MM.1S (cell line): ENCODE results near the gene KCNH2.

Experiments used
- DNase-seq: peaks from one replicate; pipeline ENCODE4 v3.0.0-alpha.2; 2015
- H2AFZ ChIP-seq: fragments of 300-600 bp; sonication (generic); 2 replicates; pipeline ENCODE4 v1.6.0; 2016; ENCODE audit warnings: antibody characterized with exemption, low read length
- H3F3A ChIP-seq: fragments of 300-600 bp; sonication (generic); 2 replicates; pipeline ENCODE4 v1.6.1; 2016; ENCODE audit warnings: mild to moderate bottlenecking, antibody characterized with exemption, low read length, moderate library complexity, mixed read lengths; ENCODE audit not compliant: insufficient read depth
- H3K27ac ChIP-seq: fragments of 300-600 bp; sonication (generic); 2 replicates; pipeline ENCODE4 v1.5.1; 2016; ENCODE audit warnings: mild to moderate bottlenecking, low read length
- H3K27me3 ChIP-seq: fragments of 300-600 bp; sonication (generic); replicated peaks from 2 replicates; pipeline ENCODE4 v1.6.0; 2016; ENCODE audit warnings: low read length; ENCODE audit not compliant: insufficient read depth
- H3K36me3 ChIP-seq: fragments of 300-600 bp; sonication (generic); replicated peaks from 2 replicates; pipeline ENCODE4 v1.6.1; 2016; ENCODE audit warnings: mild to moderate bottlenecking, low read length, mixed read lengths; ENCODE audit not compliant: insufficient read depth
- H3K4me1 ChIP-seq: fragments of 300-600 bp; sonication (generic); 2 replicates; pipeline ENCODE4 v1.6.1; 2016; ENCODE audit warnings: low read length, mixed read lengths
- H3K4me2 ChIP-seq: fragments of 300-600 bp; sonication (generic); 2 replicates; pipeline ENCODE4 v1.6.0; 2016; ENCODE audit warnings: low read depth, low read length
- H3K4me3 ChIP-seq: fragments of 300-600 bp; sonication (generic); 2 replicates; pipeline ENCODE4 v1.5.1; 2016; ENCODE audit warnings: low read length, mixed read lengths
- H3K79me2 ChIP-seq: fragments of 300-600 bp; sonication (generic); 2 replicates; pipeline ENCODE4 v1.6.1; 2016; ENCODE audit warnings: mixed run types, low read length, mixed read lengths
- H3K9ac ChIP-seq: fragments of 300-600 bp; sonication (generic); 2 replicates; pipeline ENCODE4 v1.6.1; 2016; ENCODE audit warnings: low read length, mixed read lengths
- H3K9me2 ChIP-seq: fragments of 300-600 bp; sonication (generic); replicated peaks from 2 replicates; pipeline ENCODE4 v1.6.1; 2016; ENCODE audit warnings: mild to moderate bottlenecking, low read length, mixed read lengths; ENCODE audit not compliant: insufficient read depth
- H3K9me3 ChIP-seq: fragments of 300-600 bp; sonication (generic); replicated peaks from 2 replicates; pipeline ENCODE4 v1.6.1; 2016; ENCODE audit warnings: mild to moderate bottlenecking, low read length, mixed read lengths; ENCODE audit not compliant: insufficient read depth
- H4K20me1 ChIP-seq: fragments of 300-600 bp; sonication (generic); 2 replicates; pipeline ENCODE4 v1.6.1; 2016; ENCODE audit warnings: mild to moderate bottlenecking, low read length, moderate library complexity, mixed read lengths; ENCODE audit not compliant: insufficient read depth
- EZH2 ChIP-seq: fragments of 300-600 bp; sonication (generic); optimal IDR thresholded peaks from 2 replicates; pipeline ENCODE3; 2017; ENCODE audit warnings: low read depth, mild to moderate bottlenecking, antibody characterized with exemption, low read length, mixed read lengths
- EZH2phosphoT487 ChIP-seq: fragments of 300-600 bp; sonication (generic); IDR thresholded peaks from 2 replicates; pipeline ENCODE4 v1.6.1; 2018; ENCODE audit warnings: antibody characterized with exemption, low read length
- TF ChIP-seq, protein P1 (sequence below): fragments of 300-600 bp; sonication (generic); IDR thresholded peaks from 2 replicates; pipeline ENCODE4 v1.5.1; 2016; ENCODE audit warnings: antibody characterized with exemption, low read length, mixed read lengths

The KCNH2 gene

DNA sequence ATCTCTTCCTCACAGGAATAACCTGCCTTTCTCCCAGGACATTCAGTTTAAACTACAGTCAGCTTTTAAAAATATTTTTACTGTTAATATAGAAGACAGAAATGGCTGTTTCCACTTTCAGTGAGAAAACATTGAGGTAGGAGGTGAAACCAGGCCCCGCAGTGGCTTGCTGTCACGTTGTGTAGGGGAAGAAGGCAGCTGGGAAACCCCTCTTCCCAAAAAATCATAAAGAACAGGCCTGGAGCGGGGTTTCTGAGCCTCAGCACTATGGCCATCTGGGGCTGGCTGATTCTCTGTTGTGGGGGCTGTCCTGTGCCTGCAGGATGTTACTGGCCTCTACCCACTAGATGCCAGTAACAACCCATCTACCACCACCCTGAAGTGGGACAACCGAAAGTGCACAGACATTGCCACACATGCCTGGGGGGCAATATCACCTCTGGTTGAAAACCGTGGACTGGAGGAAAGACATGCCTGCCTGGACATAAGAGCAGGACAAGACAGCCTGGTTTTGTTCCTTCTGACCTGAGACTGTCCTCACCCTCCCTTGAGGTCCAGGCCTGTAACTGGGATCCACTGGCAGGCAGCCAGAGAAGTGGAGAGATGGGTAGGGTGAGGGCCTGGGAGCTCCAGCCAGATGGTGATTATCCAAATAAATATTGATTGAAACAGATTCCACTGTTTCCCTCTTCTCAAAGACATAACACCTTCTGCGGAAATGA is 43.9 kb downstream of the KCNH2 start:
- no peaks in the 10 kb centered on the region for H3K9me2 ChIP-seq
- no peaks in the 10 kb centered on the region for H3K79me2 ChIP-seq
- no peak for TF ChIP-seq EZH2
- TF ChIP-seq, protein P1, sequence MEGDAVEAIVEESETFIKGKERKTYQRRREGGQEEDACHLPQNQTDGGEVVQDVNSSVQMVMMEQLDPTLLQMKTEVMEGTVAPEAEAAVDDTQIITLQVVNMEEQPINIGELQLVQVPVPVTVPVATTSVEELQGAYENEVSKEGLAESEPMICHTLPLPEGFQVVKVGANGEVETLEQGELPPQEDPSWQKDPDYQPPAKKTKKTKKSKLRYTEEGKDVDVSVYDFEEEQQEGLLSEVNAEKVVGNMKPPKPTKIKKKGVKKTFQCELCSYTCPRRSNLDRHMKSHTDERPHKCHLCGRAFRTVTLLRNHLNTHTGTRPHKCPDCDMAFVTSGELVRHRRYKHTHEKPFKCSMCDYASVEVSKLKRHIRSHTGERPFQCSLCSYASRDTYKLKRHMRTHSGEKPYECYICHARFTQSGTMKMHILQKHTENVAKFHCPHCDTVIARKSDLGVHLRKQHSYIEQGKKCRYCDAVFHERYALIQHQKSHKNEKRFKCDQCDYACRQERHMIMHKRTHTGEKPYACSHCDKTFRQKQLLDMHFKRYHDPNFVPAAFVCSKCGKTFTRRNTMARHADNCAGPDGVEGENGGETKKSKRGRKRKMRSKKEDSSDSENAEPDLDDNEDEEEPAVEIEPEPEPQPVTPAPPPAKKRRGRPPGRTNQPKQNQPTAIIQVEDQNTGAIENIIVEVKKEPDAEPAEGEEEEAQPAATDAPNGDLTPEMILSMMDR, result no peak
- TF ChIP-seq EZH2phosphoT487, result no peak
- no peaks in the 10 kb centered on the region for H3K9me3 ChIP-seq
- H3K4me3 ChIP-seq, result no peak overlapping the region
- no peak for DNase-seq
- no peaks in the 10 kb centered on the region for H3K4me1 ChIP-seq
- H4K20me1 ChIP-seq, result no peaks in the 10 kb centered on the region
- no peak overlapping the region for H3K27ac ChIP-seq
- no peak overlapping the region for H2AFZ ChIP-seq
- no peak overlapping the region for H3K9ac ChIP-seq
- H3K4me2 ChIP-seq, result no peak overlapping the region
- no peaks in the 10 kb centered on the region for H3K36me3 ChIP-seq
- peaks cover 3% of the 10 kb centered on the region; the same call in 1 of the 2 replicates for H3F3A ChIP-seq
- H3K27me3 ChIP-seq, result peaks cover 9% of the 10 kb centered on the region; the same call in 1 of the 2 replicates

DNA sequence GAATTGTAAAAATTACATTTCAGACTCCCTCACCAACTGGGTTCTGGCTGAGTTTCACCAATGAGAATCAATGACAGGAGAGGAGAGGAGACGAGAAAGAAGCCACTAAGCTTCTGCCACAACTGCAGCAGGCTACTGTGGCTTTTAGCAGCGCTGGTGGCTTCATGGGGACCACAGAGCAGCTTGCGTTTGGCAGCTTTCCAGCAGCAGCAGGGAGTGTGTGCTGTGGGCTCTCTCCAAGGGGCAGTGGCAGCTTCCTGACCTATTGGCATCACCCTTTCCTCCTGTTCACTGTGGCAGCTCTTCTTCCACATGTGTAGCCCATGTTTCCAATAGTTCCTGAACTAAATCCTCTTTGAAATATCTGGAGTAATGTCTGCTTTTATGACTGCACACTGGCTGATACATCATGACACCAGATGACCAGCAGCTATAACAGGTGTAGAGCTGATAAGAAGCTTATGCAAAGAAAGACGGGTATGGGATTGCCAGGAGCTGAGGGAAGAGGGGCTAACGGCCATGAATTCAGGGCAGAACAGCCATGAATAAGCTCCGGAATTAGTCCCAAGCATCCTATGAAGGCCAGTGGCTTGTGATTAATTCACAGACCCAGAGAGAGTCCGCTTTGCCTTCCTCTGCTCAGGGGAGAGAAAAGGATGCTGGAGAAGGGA is 46.8 kb downstream of the KCNH2 start:
- no peak for DNase-seq
- H3K36me3 ChIP-seq, result no peaks in the 10 kb centered on the region
- H3K27ac ChIP-seq, result no peak overlapping the region
- H3K4me3 ChIP-seq, result no peak overlapping the region
- no peak overlapping the region for H2AFZ ChIP-seq
- no peaks in the 10 kb centered on the region for H3F3A ChIP-seq
- no peaks in the 10 kb centered on the region for H3K4me1 ChIP-seq
- no peak overlapping the region for H3K4me2 ChIP-seq
- TF ChIP-seq, protein P1, result no peak
- TF ChIP-seq EZH2 (no peak), EZH2phosphoT487 (no peak)
- H3K79me2 ChIP-seq, result no peaks in the 10 kb centered on the region
- H4K20me1 ChIP-seq, result no peaks in the 10 kb centered on the region
- H3K9me2 ChIP-seq, result no peaks in the 10 kb centered on the region
- 0 out of 2 replicates have a peak, but pooled peaks cover 7% of the 10 kb centered on the region for H3K27me3 ChIP-seq
- no peak overlapping the region for H3K9ac ChIP-seq
- H3K9me3 ChIP-seq, result no peaks in the 10 kb centered on the region

DNA sequence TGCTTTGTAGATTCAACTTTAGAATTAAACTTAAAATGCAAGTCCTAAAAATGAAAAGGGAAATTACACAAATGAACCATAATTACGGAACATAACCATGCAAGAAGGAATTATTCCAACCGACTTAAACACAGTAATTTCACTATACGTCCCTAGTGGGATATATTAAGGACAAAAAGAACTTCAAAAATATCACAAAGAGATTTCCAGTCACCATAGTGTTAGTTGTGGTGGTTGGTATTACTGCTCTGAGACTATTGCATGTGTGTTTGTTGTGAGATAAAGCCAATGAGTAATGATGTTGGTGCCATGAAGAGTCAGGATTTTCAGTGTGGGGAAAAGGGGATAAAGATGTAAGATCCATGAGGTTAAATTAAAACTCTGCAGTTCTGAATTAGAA is 49.6 kb downstream of the KCNH2 start:
- Histone ChIP-seq H3K9me3 (no peaks in the 10 kb centered on the region), H3F3A (no peaks in the 10 kb centered on the region), H3K4me3 (no peak overlapping the region), H3K36me3 (no peaks in the 10 kb centered on the region), H3K4me2 (no peak overlapping the region), H3K79me2 (no peaks in the 10 kb centered on the region), H3K27me3 (0 out of 2 replicates have a peak, but pooled peaks cover 7% of the 10 kb centered on the region), H4K20me1 (no peaks in the 10 kb centered on the region), H3K9me2 (no peaks in the 10 kb centered on the region), H3K9ac (no peak overlapping the region), H3K27ac (no peak overlapping the region), H2AFZ (no peak overlapping the region), H3K4me1 (no peaks in the 10 kb centered on the region)
- TF ChIP-seq, protein P1, result no peak
- TF ChIP-seq EZH2, result no peak
- no peak for TF ChIP-seq EZH2phosphoT487
- no peak for DNase-seq
